ENCODE measurements around the gene AP5S1.

DNA sequence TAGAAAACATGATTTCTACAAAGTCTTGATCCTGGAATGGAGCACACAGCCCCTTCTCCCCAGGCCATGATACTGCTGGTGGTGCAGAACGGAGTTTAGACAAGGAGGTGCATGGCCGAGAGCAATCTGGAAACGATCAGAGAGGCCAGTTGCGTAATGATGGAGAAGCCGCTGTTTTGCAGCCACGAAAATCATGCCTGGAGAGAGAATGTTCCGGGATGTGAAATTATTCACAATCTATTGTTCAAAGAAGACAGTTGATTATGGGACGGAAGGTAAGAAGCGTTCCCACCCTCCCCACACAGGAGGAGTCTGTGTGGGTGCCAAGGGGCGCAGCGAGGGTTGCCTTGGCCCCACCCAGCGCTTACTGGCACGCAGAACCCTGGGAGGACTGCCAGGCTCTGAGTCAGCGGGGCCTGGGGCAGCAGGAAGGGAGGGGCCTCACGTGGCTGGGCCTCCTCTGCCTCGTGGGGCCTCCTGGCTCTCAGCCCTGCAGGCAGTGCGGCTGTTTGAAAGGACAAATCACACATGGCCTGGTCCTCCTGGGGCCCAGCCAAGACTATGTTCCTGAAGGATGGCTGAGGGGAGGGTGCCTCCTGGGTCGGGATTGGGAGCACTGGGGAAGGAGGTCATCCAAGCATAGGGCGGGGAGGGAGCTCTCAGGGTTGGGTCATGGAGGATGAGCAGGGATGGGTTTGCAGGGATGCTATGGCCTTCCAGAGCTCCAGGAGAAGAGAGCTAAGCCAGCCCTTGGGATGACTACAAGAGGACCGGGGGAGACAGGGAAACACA, 8.7 kb upstream of the AP5S1 start:
- TF ChIP-seq POLR2A (IDR thresholded peaks at IDR 0.05; ENCODE audit: low read length) = peak; percentile 39
- no peak for TF ChIP-seq GATA1 (IDR thresholded peaks at IDR 0.05; ENCODE audit: low read depth, low read length)

Data from erythroblast (primary cell).